ENCODE data around the gene TEX55. TPM values are rescaled to one million over a fixed set of nuclear protein-coding genes. Genes with fewer than 3 reads are reported as not detected.

Gene TEX55
- polyA plus RNA-seq, 3 donors: not detected

- Mint-ChIP-seq H3K9me3 (peaks cover 26 to 40% (median 37%) of the 10 kb centered on the region in 7 donors), H3K36me3 (no peaks in the 10 kb centered on the region), H3K27me3 (ENCODE audit: low read depth in 3 of 3) (peaks cover 0 to 2% (median 1%) of the 10 kb centered on the region in 3 donors), H3K4me3 (no peak overlapping the region), H3K27ac (no peak overlapping the region), H3K4me1 (no peaks in the 10 kb centered on the region)
- Histone ChIP-seq H3K4me1 (ENCODE audit: control insufficient read depth in 1 of 2, insufficient read depth in 2 of 2, low read length in 2 of 2) (no peaks in the 10 kb centered on the region), H4K20me1 (ENCODE audit: insufficient read depth, low read length) (no peaks in the 10 kb centered on the region), H3K79me2 (ENCODE audit: insufficient read depth, low read length) (no peaks in the 10 kb centered on the region), H3K4me2 (replicated peaks; ENCODE audit: extremely low read depth, low read length, poor library complexity, severe bottlenecking) (no peak overlapping the region), H3K9ac (ENCODE audit: insufficient read depth, low read length, poor library complexity, severe bottlenecking) (no peak overlapping the region), H3K4me3 (replicated peaks in 1 of 3; ENCODE audit: low read depth in 2 of 3, low read length in 3 of 3) (no peak overlapping the region), H3K27me3 (ENCODE audit: control insufficient read depth in 2 of 2, insufficient read depth in 2 of 2, low read length in 2 of 2) (no peaks in the 10 kb centered on the region), H3K9me3 (replicated peaks in 1 of 2; ENCODE audit: control insufficient read depth in 1 of 2, insufficient read depth in 1 of 2, low read length in 2 of 2) (peaks cover 14 to 19% of the 10 kb centered on the region in 2 donors), H3K27ac (ENCODE audit: low read depth in 1 of 2, low read length in 2 of 2) (no peak overlapping the region), H3K36me3 (replicated peaks in 1 of 2; ENCODE audit: control insufficient read depth in 1 of 2, insufficient read depth in 2 of 2, low read length in 2 of 2) (no peaks in the 10 kb centered on the region), H2AFZ (ENCODE audit: insufficient read depth, low read depth, low read length, poor library complexity, severe bottlenecking) (no peak overlapping the region)
- no peak for DNase-seq
- intact Hi-C loops (cut with micrococcal nuclease): no loop called here
- 100% methylated on average over 1 of the region's 2 CpGs for WGBS (ENCODE audit: insufficient coverage)
- no peak for TF ChIP-seq CTCF (IDR thresholded peaks at IDR 0.05)
Observed at GRCh38 chr3:119157971-119158370, 12.0 kb downstream of the TEX55 start.

- no CpG with 5 or more reads among the region's 1 CpG for WGBS (ENCODE audit: insufficient coverage)
- Histone ChIP-seq H3K79me2 (ENCODE audit: insufficient read depth, low read length) (no peaks in the 10 kb centered on the region), H3K4me2 (replicated peaks; ENCODE audit: extremely low read depth, low read length, poor library complexity, severe bottlenecking) (no peak overlapping the region), H3K36me3 (replicated peaks in 1 of 2; ENCODE audit: control insufficient read depth in 1 of 2, insufficient read depth in 2 of 2, low read length in 2 of 2) (no peaks in the 10 kb centered on the region), H4K20me1 (ENCODE audit: insufficient read depth, low read length) (no peaks in the 10 kb centered on the region), H3K27me3 (ENCODE audit: control insufficient read depth in 2 of 2, insufficient read depth in 2 of 2, low read length in 2 of 2) (no peaks in the 10 kb centered on the region), H3K4me1 (ENCODE audit: control insufficient read depth in 1 of 2, insufficient read depth in 2 of 2, low read length in 2 of 2) (no peaks in the 10 kb centered on the region), H3K4me3 (replicated peaks in 1 of 3; ENCODE audit: low read depth in 2 of 3, low read length in 3 of 3) (no peak overlapping the region), H3K9me3 (replicated peaks in 1 of 2; ENCODE audit: control insufficient read depth in 1 of 2, insufficient read depth in 1 of 2, low read length in 2 of 2) (peaks cover 14 to 28% of the 10 kb centered on the region in 2 donors), H3K27ac (ENCODE audit: low read depth in 1 of 2, low read length in 2 of 2) (no peak overlapping the region), H3K9ac (ENCODE audit: insufficient read depth, low read length, poor library complexity, severe bottlenecking) (no peak overlapping the region), H2AFZ (ENCODE audit: insufficient read depth, low read depth, low read length, poor library complexity, severe bottlenecking) (no peak overlapping the region)
- TF ChIP-seq CTCF (IDR thresholded peaks at IDR 0.05): no peak
- Mint-ChIP-seq H3K36me3 (no peaks in the 10 kb centered on the region), H3K4me3 (no peak overlapping the region), H3K4me1 (no peaks in the 10 kb centered on the region), H3K9me3 (peaks cover 23 to 36% (median 32%) of the 10 kb centered on the region in 7 donors), H3K27ac (no peak overlapping the region), H3K27me3 (ENCODE audit: low read depth in 3 of 3) (peaks cover 0 to 2% (median 0%) of the 10 kb centered on the region in 3 donors)
- DNase-seq: no peak
- intact Hi-C loops (cut with micrococcal nuclease): no loop called here
Observed at GRCh38 chr3:119160361-119160760, 14.4 kb downstream of the TEX55 start.
